22Rv1 (cell line): ENCODE results near the gene ATP5IF1.

Experiments used
- H3K27ac ChIP-seq: fragments of 450-650 bp; 2 replicates; pipeline ENCODE4 v1.5.1; 2017
- ZFX ChIP-seq: fragments of 450-650 bp; IDR thresholded peaks from 2 replicates; pipeline ENCODE4 v1.6.1; 2017; ENCODE audit warnings: antibody characterized with exemption, borderline replicate concordance
- TF ChIP-seq, protein P1 (sequence below): fragments of 450-650 bp; IDR thresholded peaks from 2 replicates; pipeline ENCODE4 v1.5.1; 2017; ENCODE audit warnings: mild to moderate bottlenecking

Gene ATP5IF1

DNA sequence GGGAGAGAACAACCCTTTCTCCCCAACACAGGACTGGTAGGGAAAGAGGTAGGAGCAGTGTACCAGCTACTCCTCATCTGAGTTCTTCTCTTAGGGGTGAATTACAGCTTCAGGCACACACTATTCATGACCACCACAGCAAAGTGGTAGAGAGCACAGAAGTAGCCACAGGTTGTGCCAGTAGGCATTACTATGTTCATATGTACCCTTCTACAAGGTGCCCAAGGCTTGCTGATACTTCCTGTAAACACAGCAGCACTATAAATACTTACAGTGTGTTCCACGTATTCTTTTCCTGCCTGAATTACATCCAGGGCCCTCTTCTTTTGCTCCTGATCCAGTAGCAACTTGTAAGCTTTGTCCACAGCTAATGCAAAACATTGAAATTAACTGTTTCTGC lies 26.2 kb upstream of the ATP5IF1 start:
- H3K27ac ChIP-seq, result no peak overlapping the region
- TF ChIP-seq ZFX, result no peak
- TF ChIP-seq, protein P1, sequence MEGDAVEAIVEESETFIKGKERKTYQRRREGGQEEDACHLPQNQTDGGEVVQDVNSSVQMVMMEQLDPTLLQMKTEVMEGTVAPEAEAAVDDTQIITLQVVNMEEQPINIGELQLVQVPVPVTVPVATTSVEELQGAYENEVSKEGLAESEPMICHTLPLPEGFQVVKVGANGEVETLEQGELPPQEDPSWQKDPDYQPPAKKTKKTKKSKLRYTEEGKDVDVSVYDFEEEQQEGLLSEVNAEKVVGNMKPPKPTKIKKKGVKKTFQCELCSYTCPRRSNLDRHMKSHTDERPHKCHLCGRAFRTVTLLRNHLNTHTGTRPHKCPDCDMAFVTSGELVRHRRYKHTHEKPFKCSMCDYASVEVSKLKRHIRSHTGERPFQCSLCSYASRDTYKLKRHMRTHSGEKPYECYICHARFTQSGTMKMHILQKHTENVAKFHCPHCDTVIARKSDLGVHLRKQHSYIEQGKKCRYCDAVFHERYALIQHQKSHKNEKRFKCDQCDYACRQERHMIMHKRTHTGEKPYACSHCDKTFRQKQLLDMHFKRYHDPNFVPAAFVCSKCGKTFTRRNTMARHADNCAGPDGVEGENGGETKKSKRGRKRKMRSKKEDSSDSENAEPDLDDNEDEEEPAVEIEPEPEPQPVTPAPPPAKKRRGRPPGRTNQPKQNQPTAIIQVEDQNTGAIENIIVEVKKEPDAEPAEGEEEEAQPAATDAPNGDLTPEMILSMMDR, result no peak

DNA sequence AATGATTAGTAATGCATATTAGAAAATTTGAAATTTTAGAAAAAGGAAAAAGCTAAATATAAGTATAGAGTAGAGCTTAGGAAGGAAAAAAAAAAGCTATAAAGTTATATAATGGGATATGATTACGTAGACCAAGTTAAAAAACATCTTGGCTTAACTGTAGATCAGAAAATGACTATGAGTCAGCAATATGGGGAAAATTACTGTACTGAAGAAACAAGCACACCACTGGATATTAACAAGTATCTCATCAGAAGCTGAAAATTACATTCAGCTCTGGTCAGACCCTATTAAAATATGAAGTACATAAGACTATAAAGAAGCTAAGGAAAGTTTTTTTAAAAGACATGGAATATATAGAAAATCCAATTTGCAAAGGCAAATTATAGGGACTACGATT lies 22.6 kb upstream of the ATP5IF1 start:
- H3K27ac ChIP-seq, result no peak overlapping the region
- TF ChIP-seq, protein P1, result no peak
- TF ChIP-seq ZFX, result no peak

DNA sequence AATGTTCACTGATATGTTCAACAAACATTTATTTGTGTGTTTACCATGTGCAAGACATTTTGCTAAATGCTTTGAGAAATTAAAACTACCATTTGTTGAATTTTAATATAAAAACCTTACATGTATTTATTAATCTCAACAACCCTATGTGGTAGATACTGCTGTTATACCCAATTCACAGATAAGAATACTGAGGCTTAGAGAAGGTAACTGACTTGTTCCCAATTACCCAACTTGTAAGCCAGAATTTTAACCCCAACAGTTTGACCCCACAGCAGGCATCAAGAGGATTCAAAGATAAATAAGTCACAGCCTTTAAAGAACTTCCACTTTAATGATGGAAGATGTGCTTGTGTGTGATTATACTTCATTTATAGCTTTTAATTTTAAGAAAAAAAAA lies 6.8 kb upstream of the ATP5IF1 start:
- TF ChIP-seq, protein P1, result no peak
- TF ChIP-seq ZFX, result no peak

DNA sequence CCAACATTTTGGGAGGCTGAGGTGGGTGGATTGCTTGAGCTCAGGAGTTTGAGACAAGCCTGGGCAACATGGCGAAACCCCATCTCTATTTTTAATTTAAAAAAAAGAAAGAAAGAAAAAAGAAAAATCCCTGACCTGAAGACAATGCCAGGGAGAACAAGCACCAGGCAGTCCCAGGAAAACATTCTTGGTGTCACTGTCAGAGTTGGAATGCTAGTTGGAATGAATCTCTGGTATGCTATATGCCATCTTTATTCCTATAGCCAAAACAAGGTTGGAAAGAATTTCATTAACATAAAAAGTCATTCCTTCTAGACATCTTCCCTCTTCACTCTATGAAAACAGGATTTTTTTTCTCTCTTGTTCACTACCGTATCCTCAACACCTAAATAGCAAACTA lies 5.9 kb upstream of the ATP5IF1 start:
- no peak for TF ChIP-seq ZFX
- TF ChIP-seq, protein P1, result no peak
- H3K27ac ChIP-seq, result no peak overlapping the region

More for the DNA sequence above, 6.8 kb upstream of the ATP5IF1 start:
- no peak overlapping the region for H3K27ac ChIP-seq

DNA sequence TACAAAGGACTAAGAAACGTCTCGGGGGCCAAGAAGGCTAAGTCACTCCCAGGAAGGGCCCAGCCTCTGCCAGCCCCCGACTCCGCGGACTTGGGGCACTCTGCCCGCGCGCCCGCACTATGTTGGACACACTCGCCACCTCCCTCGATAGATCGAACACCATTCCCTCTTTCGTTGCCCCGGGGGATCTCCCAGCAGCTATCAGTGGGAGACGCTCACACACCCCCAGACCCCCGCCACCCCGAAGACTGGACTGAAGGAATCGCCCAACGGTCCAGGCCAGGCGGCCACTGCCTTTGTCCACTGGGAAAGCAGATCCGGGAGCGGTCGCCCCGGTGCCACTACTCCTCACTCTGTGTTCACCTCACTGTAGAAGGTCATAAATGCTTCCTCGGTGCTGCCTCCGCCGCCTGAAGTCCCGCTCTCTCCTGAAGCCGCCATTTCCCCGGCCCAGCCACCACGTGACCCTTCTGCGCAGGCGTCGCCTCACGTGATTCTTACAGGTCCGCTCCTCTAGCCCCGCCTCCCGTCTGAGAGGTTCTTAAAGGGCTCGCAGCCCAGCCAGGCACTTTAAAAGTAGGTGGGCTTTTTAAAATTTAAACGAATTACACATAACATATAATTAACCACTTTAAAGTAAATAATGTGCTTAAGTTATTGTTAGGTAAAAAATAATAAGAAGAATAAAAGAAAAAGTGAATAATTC lies 3.2 kb upstream of the ATP5IF1 start, which contains the start of gene DNAJC8:
TSS of gene DNAJC8 (minus strand) at position 472 of the 706 bp plus-strand sequence. CDS start at position 441, 31 bp downstream.
- H3K27ac ChIP-seq, result peak within 1 kb of the TSS; percentile 57
- TF ChIP-seq ZFX, result no peak
- TF ChIP-seq, protein P1, result no peak

DNA sequence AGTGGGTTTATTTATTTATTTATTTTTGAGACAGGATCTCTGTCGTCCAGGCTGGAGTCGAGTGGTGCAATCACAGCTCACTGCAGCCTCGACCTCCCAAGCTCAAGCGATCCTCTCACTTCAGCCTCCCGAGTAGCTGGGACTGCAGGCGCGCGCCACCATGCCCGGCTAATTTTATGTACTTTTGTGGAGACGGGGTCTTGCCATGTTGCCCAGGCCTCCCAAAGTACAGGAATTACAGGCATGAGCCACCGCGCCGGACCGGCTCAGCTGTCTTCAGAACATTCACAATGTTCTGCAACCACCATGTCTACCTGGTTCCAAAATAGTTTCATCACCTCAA lies 2.7 kb upstream of the ATP5IF1 start:
- TF ChIP-seq, protein P1, result no peak
- TF ChIP-seq ZFX, result no peak
- H3K27ac ChIP-seq, result peak overlapping the region; percentile 57

DNA sequence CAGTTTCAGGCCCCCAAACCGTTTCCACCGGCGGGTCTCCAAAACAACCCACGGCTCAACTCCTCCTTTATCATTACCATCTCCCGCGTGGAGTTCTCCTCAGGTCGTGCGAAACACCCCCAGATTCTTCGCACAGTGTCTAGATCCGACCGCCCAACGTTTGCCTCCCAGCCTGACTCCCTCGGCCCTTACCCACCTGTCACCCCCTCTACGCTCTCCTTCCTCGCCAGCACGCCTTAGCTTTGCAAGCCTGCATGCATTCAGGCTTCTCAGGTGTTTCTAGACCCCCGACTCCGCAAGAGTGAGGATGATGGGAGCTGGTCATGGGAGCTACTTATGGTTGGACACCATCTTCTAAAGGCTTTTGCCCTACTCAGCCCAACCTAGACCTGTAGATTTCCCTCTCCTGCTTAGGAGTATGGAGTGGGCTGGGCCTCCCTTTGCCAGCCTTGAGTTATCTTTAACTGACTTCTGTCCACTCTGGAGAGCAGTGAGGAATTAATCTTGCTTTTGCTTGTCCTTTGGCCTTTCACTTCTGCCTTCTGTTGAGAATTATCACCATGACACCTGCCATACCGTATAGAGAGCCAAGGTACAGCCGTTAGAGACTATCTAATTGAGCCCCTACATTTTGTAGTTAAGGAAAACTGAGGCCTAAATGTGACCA lies 865 bp downstream of the ATP5IF1 start:
- TF ChIP-seq, protein P1, result no peak
- TF ChIP-seq ZFX, result no peak

More for the DNA sequence above, 865 bp downstream of the ATP5IF1 start:
- peak overlapping the region; percentile 87 for H3K27ac ChIP-seq
